HUDEP-2 (cell line): ENCODE results near the gene FAM227B.

Experiments used
- DNase-seq, 76 experiments: peaks; one replicate each; lab custom pipeline; 2025; ENCODE audit not compliant: unreplicated experiment in 76 of 76; lab: John Stamatoyannopoulos, UW

The FAM227B gene

DNA sequence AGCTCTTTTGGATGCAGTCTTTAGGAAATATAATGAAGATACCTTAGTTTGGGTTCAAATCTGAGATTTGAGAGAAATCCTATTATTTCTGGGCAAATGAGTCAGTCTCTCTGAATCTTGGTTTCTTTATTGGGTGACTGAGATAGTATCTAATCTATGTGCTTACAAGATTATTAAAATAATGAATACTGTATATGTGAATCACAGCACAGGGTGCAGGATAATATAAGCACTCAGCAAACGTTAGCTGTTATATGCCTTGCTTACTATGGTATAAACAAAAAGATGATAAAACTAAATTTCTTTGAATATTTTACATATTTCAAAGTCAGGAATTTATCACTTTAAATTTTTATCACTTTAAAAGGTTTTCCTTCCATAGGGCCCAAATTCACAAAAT lies 168.0 kb downstream of the FAM227B start:
- no peak for DNase-seq

DNA sequence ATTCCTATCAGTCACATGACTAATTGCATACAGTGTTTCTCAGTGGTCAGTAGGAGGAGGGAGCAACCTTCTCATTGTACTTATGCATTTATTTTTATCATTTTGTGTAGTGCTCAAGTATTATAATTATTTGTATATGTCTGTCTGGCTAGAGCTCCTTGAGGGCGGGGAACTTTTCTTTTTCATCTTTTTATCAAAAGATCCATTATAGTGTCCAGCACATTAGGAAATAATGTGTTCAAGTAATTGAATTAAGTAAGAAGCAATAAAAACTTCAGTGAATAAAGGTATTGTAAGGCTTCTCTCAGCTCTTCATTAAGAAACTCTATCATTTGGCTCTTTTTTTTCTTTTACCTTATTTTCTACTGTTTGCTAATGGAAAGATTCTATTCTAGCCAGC lies 178.8 kb downstream of the FAM227B start:
- DNase-seq, result no peak

DNA sequence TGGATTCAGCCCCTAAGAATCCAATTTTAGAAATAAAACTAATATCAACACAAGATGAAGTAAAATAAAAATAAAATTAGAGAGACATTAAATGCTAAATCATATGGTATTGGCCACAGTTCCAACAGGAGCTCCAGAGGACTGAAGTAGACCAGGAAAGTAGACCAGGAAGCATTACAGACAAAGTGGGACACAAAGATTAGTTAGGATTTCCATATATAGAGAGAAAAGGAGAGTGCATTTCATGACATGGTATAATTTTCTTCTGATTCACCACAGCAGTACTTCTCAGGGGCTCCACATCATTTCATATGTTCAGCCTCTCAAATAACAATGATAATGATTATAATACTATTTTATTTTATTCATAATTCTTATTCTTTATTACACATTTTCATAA lies 179.3 kb downstream of the FAM227B start:
- no peak for DNase-seq

DNA sequence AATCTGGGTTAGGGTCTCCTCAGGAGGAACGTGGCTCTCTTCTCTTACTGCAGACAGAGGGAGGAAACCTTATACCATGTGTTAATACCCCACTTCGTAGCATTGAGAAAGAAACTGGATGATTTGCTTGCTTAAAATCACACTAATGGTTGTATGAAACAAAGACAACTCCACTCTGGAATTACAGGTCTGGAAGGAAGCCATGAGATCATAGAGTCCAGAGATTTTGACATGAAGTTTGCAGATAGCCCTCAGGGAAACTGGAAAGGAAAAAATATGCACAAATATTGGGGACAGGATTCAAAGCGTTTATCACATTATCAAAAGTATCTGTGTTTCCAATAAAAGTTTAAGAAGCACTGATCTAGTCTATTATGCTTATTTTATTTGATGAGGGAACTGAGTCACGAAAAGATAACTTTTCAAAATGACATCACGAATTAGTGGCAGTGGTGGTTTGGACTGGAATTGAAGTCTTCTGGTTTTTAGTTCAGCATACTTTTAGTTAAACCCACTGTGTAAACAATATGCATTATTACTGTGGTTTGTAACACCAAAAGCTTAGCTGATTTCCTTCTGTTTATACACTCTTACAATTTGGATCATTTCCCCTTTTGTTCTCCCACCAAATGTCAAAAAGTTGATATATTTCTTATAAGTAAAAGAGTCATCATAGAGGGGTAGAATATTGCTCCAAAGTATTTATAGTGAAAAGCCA lies 180.8 kb downstream of the FAM227B start:
- DNase-seq, result no peak

DNA sequence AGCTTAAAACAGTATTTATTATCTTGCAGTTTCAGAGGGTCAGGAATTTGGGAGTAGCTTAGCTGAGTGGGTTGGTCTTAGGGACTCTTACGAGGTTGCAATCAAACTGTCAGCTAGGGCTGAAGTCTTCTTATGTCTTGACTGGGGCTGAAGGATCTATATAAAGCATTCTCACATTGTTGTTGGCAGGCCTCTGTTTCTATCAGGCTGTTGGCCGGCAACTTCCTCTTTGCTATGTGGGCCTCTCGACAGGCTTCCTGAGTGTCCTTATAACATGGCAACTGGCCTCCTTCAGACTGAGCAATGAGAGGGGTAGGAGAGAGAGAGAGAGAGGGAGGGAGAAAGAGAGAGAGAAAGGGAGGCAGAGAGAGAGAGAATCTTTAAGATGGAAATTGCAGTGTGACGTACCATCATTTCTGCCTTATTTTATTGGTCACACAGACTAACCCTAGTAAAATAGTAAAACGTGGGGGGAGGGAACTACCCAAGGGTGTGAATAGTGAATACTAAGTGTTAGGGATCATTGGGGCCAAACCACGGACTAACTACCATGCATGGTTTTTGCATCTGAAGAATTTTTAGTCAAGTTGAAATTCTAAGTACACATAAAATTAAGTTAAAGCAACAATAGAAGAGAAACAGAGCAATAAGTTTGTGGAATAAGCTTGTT lies 181.5 kb downstream of the FAM227B start:
- DNase-seq, result peak in 7 of 76 experiments; percentile 0 to 17 (median 7)

DNA sequence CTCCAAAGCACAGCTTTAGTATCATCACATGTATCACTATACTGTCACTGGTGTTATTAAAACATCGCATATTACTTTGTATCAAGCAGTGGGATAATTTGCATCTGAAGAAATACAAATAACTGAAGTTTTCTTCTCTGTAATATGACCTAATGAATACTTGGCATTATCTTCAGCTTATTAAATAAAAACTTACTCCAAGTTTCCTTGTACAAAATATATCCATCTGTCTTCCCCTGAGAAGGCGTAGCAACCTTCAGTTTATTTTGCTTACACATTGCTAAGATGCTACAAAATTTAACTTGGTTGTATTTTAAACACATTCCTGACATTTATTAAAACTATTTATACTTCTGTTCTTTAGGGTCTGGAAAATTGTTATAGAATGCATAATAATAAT lies 183.9 kb downstream of the FAM227B start:
- DNase-seq, result no peak

DNA sequence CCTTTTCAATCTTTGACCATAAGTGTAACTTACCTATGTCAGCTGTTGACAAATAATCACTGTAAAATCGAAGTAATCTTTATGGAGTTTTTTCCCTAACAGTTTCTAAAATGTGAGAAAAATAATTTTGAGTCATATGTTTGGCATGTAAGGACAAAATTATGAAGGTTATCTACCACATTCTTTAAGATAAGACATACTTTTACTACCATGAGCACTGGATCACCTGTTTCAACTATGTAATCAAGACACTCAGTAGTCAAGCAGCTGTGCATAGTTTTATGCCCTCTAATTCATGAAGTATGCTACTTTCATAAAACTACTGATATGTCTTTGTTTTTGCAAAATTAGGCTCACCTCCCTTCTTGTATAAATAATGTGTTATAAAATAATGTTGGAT lies 185.4 kb downstream of the FAM227B start:
- DNase-seq, result no peak

DNA sequence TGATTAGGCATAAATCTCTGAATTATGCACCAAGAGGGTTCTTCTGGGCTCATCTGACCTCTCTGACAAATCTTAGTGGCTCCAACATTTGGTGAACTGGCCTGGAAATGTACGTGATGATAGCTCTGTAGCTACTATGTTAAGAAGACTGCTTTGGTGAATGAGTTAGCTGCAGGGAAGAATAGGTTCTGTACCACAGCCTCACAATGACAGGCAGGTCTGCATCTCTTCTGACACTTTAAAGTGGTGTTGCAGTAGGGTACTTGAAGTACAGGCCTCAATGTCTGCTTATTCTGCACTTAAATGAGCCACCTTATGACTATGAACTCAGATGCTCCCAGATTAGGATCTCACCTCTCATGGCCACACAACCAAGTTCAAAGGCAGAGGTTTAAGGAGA lies 190.6 kb downstream of the FAM227B start:
- no peak for DNase-seq

DNA sequence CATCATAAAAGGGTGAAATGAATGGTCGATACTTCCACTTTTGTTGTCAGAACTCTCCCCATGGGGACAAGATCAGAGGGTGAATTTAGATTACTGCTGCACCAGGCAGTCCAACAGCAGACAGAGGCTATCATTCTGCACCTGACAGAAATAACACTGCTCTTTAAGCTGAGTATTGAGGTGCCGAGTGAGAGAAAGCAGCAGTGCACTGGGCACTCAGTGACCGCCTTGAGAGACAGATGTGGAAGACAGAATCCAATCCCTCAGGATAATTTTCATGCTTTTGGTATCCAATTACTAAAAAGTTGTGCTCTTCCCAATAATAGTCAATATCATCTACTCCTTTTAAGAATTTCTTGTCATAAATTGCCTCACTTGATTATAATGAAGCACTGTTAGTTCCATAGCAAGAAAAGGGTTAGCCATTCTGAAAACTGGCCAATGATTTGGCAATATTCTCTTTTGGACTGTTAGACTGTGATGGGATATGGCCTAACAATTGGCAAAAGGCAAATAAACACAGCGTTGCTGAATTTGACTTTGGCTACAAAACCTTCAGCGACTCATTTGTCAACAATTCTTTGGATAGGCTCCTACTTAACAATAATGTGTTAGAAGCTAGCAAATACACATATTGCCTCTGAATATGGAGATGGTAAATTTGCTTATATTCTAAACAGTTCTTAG lies 192.1 kb downstream of the FAM227B start:
- no peak for DNase-seq

DNA sequence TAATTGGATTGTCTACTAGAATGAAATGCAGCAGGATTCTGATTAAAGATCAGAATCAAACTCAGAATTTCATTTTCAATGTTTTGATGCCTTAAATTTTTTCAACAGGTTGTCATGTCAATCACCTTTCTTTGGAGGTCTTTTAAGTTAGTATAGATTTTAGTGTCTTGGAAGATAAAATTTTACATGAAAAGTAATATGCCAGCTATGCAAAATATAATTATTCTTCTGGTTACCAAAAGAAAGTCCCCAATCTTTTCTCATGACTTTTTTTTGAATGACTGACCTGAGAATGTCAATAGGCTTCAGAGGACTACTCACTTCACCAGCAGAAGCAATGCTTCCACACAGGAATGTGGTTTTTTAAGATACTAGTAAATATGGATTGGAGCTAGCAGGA lies 193.2 kb downstream of the FAM227B start:
- no peak for DNase-seq

DNA sequence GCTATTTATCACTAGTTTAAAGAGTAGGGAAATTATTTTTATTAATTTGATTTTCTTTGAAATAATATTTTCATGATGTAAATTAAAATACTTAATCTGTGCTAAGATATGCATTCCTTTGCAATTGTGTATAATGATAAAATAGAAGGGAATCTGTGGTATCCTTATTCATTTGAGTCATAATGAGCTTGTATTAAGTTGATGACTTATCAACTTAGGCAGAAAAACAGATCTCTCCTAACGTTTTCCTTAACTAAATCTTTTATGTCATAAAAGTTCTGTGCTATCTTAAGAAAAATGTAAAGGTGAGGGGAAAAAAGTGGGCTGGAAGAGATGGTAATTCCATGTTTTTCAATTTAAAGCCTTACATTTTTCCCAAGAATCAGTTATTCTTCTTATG lies 195.7 kb downstream of the FAM227B start:
- no peak for DNase-seq

DNA sequence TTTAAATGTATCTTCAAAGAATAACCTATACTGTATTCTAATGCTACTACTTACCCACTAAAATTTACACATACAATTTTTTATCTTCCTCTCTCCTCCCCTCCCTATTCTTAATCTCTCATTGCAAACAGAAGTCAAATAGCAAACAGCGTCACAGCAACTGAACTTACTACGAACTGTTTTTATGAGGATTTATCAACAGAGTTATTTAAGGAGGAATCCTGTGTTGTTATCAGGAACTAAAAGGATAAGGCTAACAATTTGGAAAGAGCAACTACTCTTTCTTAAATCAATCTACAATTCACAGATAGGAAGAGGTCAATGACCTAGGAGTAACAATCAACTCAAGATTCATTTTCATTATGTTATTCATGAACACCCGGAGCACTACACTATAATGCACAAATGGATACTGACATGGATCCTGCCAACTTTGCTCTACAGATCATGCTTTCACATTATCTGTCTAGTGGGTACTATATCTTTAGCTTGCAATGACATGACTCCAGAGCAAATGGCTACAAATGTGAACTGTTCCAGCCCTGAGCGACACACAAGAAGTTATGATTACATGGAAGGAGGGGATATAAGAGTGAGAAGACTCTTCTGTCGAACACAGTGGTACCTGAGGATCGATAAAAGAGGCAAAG lies 196.6 kb downstream of the FAM227B start:
- no peak for DNase-seq

DNA sequence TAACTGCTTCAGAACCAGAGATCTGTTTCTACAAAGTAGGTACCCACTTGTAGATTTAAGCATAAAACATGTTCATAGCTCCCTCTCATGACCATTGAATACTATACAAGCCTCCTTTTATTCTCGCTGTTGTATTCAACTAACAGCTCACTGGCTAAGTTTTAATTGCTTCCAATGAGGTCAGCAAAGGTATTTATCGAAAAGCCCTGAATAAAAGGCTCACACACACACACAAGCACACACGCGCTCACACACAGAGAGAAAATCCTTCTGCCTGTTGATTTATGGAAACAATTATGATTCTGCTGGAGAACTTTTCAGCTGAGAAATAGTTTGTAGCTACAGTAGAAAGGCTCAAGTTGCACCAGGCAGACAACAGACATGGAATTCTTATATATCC lies 197.6 kb downstream of the FAM227B start, which contains the start of gene FGF7:
Gene FGF7 (plus strand): TSS at position 222 of the 400 bp plus-strand sequence. CDS start 1,056 bp downstream, outside the sequence.
- DNase-seq, result no peak

DNA sequence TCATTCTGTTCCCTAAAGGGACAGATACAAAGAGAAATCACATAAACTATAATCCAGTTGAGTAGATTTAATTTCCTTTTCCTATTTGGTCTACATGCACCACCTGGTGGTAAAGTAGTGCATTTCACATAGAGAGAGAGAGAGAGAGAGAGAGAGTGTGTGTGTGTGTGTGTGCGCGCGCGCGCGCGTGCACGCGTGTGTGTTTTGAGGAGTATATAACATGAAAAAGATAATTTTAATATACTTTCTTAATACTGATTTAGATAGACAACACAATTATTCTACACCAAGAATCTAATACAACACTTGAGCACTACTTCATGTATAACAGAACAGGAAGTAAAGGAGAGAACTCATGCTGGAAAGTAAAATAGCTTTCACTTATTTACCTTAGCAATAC lies 198.6 kb downstream of the FAM227B start:
- DNase-seq, result peak in 21 of 76 experiments; percentile 1 to 50 (median 18)

DNA sequence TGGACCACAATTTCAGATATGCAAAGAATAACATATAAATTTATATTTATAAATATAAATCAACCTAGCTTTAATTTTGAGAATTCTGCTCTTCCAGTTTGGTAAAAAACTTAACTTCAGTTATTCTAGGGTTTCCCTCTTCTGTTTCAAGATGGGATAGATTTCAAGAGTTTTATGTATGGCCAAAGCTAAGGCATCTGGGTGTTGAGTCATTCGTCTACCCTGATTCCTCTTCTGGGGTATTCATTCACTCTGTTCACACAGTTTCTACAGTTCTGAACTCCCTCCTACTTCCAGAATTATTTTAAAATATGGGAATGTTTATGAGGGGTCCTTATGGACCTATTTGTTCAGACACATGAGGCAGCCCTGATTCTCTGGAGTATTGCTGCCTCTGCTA lies 201.8 kb downstream of the FAM227B start:
- no peak for DNase-seq

DNA sequence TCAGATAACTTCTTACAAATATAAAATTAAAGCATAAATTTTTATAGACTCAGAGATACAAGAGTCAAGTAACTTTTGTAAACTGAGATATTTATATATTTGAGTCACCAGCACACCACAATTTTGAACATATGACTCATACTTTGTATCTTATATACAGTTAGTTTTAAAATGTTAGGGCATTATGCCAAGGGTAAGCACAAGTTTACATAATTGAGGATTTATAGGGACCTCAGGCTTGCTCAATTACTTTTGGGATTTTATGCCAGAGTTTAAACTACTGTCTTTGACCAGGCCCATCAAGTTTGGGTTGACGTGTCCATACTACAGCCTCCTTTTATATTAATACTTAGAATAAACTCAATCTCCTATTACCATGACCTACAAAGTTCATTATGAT lies 205.0 kb downstream of the FAM227B start:
- peak in 1 of 76 experiments; percentile 7 for DNase-seq

DNA sequence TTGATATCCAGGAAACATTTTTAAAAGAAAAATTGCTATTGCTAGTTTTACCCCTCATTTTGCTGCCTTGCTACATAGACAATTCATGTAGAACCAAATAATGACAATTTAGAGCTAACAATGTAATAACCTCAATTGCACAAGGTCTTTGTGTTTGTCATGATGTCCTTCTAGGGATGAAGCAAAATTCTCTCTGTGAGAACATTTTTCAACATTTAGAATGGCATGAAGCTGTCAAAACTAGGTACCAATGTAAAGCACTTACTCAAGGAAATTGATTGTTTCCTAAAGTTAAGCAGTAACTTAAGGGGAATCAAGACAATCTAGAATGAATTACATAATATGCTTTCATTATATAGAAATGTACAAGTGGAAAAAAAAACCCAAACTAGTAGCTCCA lies 205.5 kb downstream of the FAM227B start:
- no peak for DNase-seq

DNA sequence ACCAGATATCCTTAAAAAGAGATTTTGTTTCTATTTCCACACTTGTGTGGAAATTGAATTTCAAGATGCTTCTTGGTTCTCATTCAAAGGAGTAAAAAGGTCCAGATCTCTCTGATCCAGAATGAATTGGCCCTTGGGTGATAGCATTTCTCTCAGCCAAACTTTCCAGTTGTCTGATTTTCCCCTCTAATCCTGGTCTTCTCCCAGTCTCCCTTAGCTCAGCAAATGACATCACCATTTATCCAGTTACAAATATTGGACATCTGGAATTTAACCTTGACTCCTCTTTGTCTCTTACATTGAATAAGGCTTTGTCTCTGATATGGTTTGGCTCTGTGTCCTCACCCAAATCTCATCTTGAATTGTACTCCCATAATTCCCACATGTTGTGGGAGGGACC lies 207.8 kb downstream of the FAM227B start:
- no peak for DNase-seq

DNA sequence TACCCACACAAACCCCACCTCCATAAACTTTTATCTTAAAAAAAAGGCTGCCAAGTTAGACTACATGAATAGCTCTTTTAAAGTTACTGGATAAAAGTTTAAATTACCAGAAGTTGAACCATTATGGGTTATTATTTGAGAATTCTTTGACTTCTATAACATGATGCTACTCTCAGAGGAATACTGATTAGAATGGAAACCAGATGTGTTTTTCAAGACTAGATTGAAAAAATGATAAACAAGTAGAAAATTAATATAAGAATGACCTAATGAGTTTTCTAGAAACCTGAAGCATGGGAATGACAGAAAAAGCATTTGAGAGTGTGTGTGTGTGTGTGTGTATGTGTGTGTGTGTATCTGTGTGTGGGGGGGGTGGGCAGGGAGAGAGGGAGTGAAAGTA lies 210.0 kb downstream of the FAM227B start:
- no peak for DNase-seq

DNA sequence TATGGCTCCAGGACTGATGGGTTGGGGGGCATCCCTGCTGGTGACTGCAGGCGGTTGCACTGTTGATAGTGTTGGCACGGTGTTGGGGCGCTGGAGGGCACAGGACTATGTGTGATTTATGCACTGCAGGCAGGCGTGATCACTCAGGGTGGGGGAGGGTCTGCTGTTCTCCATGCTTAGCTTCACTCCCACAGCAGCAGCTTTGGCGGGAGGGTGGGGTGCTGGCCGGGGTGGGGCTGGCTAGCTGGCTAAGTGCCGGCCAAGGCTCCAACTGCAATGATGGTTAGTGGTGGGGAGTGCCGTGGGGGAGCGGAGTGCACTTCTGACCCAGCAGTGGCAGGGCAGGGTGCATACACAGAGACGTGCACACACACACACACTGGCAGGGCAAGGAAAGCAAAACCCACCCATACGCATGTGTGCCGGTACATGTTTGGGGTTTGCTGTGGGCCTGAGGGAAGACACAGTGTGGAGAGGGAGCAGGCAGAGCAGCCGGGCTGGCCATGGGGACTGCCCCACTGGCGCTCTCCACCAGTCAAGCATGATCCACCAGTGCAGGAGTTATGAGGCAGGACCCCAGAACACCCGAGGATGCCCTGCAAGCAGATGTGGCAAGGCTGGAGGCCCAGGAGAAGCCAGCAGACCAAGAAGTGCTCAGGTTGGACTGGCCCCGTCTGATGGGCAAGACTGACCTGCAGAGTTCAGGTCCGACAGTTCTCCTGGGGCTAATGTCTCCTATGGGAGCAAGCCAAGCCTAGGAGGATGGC lies 214.1 kb downstream of the FAM227B start:
- DNase-seq, result peak in 2 of 76 experiments; percentile 1 to 7
